ENCODE results near the gene EPB41L4A.

EPB41L4A gene

GRCh38 chr5:112312295-112313275 lies 106.5 kb downstream of the EPB41L4A start:
- no peak overlapping the region for H3K4me3 ChIP-seq (ENCODE audit: low read depth, low read length)
- DNase-seq (ENCODE audit: low read depth), result no peak

GRCh38 chr5:112310746-112311145 lies 108.3 kb downstream of the EPB41L4A start:
- TF ChIP-seq CTCF (IDR thresholded peaks at IDR 0.05; ENCODE audit: low read depth, low read length, missing control alignments), result no peak
- no peak overlapping the region for H3K4me3 ChIP-seq (ENCODE audit: low read depth, low read length)
- DNase-seq (ENCODE audit: low read depth), result no peak

More at GRCh38 chr5:112312295-112313275, 106.5 kb downstream of the EPB41L4A start:
- no peak for TF ChIP-seq CTCF (IDR thresholded peaks at IDR 0.05; ENCODE audit: low read depth, low read length, missing control alignments)

- DNase-seq (ENCODE audit: low read depth), result no peak
- no peak overlapping the region for H3K4me3 ChIP-seq (ENCODE audit: low read depth, low read length)
- no peak for TF ChIP-seq CTCF (IDR thresholded peaks at IDR 0.05; ENCODE audit: low read depth, low read length, missing control alignments)
Measured at GRCh38 chr5:112308608-112309007, 110.5 kb downstream of the EPB41L4A start.

GRCh38 chr5:112306956-112307355 lies 112.1 kb downstream of the EPB41L4A start:
- TF ChIP-seq CTCF (IDR thresholded peaks at IDR 0.05; ENCODE audit: low read depth, low read length, missing control alignments), result no peak
- no peak overlapping the region for H3K4me3 ChIP-seq (ENCODE audit: low read depth, low read length)
- DNase-seq (ENCODE audit: low read depth), result no peak

GRCh38 chr5:112304743-112305142 lies 114.3 kb downstream of the EPB41L4A start:
- no peak for TF ChIP-seq CTCF (IDR thresholded peaks at IDR 0.05; ENCODE audit: low read depth, low read length, missing control alignments)
- no peak for DNase-seq (ENCODE audit: low read depth)
- H3K4me3 ChIP-seq (ENCODE audit: low read depth, low read length), result no peak overlapping the region

- H3K4me3 ChIP-seq (ENCODE audit: low read depth, low read length), result no peak overlapping the region
- no peak for TF ChIP-seq CTCF (IDR thresholded peaks at IDR 0.05; ENCODE audit: low read depth, low read length, missing control alignments)
- no peak for DNase-seq (ENCODE audit: low read depth)
Measured at GRCh38 chr5:112303685-112304084, 115.4 kb downstream of the EPB41L4A start.
